ENCODE measurements around the gene ZFX.
"Not testable (repeated sequence)": the region's sequence is repeated elsewhere in the genome, so short reads cannot be mapped to it uniquely, and the experiment has no call there.

ZFX gene

GRCh38 chrX:24149351-24150050 lies at the start of gene ZFX:
Gene ZFX (plus strand): TSS chrX:24149729. CDS start chrX:24172743, 23,014 bp downstream.
- peak; percentile 30 for DNase-seq (ENCODE audit: low read depth)

- no peak for DNase-seq (ENCODE audit: low read depth)
These were observed 48.8 kb upstream of the ZFX start for GRCh38 chrX:24100713-24101112.

- no peak for DNase-seq (ENCODE audit: low read depth)
These were observed 39.5 kb upstream of the ZFX start for GRCh38 chrX:24110069-24110468.

GRCh38 chrX:24113181-24113580 lies 36.3 kb upstream of the ZFX start:
- DNase-seq (ENCODE audit: low read depth), result no peak

GRCh38 chrX:24117258-24117657 lies 32.3 kb upstream of the ZFX start:
- DNase-seq (ENCODE audit: low read depth), result no peak

GRCh38 chrX:24124244-24124799 lies 25.2 kb upstream of the ZFX start:
- DNase-seq (ENCODE audit: low read depth), result no peak

- DNase-seq (ENCODE audit: low read depth), result no peak
These were observed 24.4 kb upstream of the ZFX start for GRCh38 chrX:24125028-24125612.

- DNase-seq (ENCODE audit: low read depth), result no peak
These were observed 18.1 kb upstream of the ZFX start for GRCh38 chrX:24131476-24131875.

- no peak for DNase-seq (ENCODE audit: low read depth)
These were observed 16.2 kb upstream of the ZFX start for GRCh38 chrX:24133312-24133711.

- not testable (repeated sequence) for DNase-seq (ENCODE audit: low read depth)
These were observed 13.8 kb upstream of the ZFX start for GRCh38 chrX:24135768-24136167.

- DNase-seq (ENCODE audit: low read depth), result no peak
These were observed 12.3 kb upstream of the ZFX start for GRCh38 chrX:24137192-24137591.

GRCh38 chrX:24143982-24144381 lies 5.5 kb upstream of the ZFX start:
- DNase-seq (ENCODE audit: low read depth), result not testable (repeated sequence)

- no peak for DNase-seq (ENCODE audit: low read depth)
These were observed 5.0 kb upstream of the ZFX start for GRCh38 chrX:24144528-24144927.

- no peak for DNase-seq (ENCODE audit: low read depth)
These were observed 4.0 kb upstream of the ZFX start for GRCh38 chrX:24145303-24146186.

GRCh38 chrX:24146283-24146949 lies 3.1 kb upstream of the ZFX start:
- DNase-seq (ENCODE audit: low read depth), result no peak

GRCh38 chrX:24147165-24147564 lies 2.4 kb upstream of the ZFX start:
- no peak for DNase-seq (ENCODE audit: low read depth)

- no peak for DNase-seq (ENCODE audit: low read depth)
These were observed 1.4 kb upstream of the ZFX start for GRCh38 chrX:24148121-24148520.

GRCh38 chrX:24148535-24149350 lies 786 bp upstream of the ZFX start:
- DNase-seq (ENCODE audit: low read depth), result no peak

- peak; percentile 62 for DNase-seq (ENCODE audit: low read depth)
These were observed 692 bp downstream of the ZFX start for GRCh38 chrX:24150051-24150790.

GRCh38 chrX:24150898-24151297 lies 1.4 kb downstream of the ZFX start:
- no peak for DNase-seq (ENCODE audit: low read depth)

Data from stimulated activated CD8-positive, alpha-beta memory T cell treated with anti-CD3 and anti-CD28 coated beads, Interleukin-15, amount 100 ng/mL, for 1 hour (primary cell).